K562 (cell line): Measurements from ENCODE around the gene PTRH1. TPM values are rescaled to one million over a fixed set of nuclear protein-coding genes. Genes with fewer than 3 reads are reported as not detected.
A peak's percentile ranks its signal among the peaks of the same experiment; 100 is the strongest.

Source experiments
- CCNT2 ChIP-seq: IDR thresholded peaks from 2 replicates; pipeline ENCODE4 v1.6.1; 2011; ENCODE audit warnings: borderline replicate concordance, low read depth, mild to moderate bottlenecking, moderate library complexity, mixed read lengths, low read length; ENCODE audit not compliant: insufficient read length; ENCODE audit errors: extremely low read depth
- CREB3L1 ChIP-seq: fragments of 450-650 bp; IDR thresholded peaks from 2 replicates; pipeline ENCODE4 v1.6.1; 2014; ENCODE audit warnings: low read depth, mild to moderate bottlenecking, moderate library complexity, borderline replicate concordance
- CREBBP ChIP-seq: IDR thresholded peaks from one replicate; pipeline ENCODE4 v1.6.1; 2012; ENCODE audit warnings: low read depth, mild to moderate bottlenecking, control low read depth, inconsistent platforms, low read length
- E2F8 ChIP-seq: fragments of 450-650 bp; IDR thresholded peaks from 2 replicates; pipeline ENCODE4 v1.7.1; 2018; ENCODE audit warnings: mild to moderate bottlenecking, low read depth; ENCODE audit not compliant: partially characterized antibody
- HNRNPUL1 ChIP-seq: fragments of 200-400 bp; formaldehyde crosslinking; IDR thresholded peaks from 2 replicates; pipeline ENCODE4 v1.6.1; 2017; ENCODE audit warnings: low read length
- MAFG ChIP-seq: fragments of 450-650 bp; conservative IDR thresholded peaks from 2 replicates; pipeline ENCODE4 v1.6.1; 2016; ENCODE audit warnings: missing genetic modification characterization, missing compliant biosample characterization
- PHF8 ChIP-seq: fragments of 200-600 bp; sonication (generic); IDR thresholded peaks from 2 replicates; pipeline ENCODE4 v1.6.1; 2012; ENCODE audit warnings: mixed run types, mild to moderate bottlenecking, inconsistent platforms, low read length, moderate library complexity, borderline replicate concordance
- POLR2AphosphoS5 ChIP-seq: IDR thresholded peaks from 2 replicates; pipeline ENCODE4 v1.6.1; 2011; ENCODE audit warnings: mild to moderate bottlenecking, low read depth, low read length, moderate library complexity; ENCODE audit not compliant: control insufficient read depth, insufficient read depth
- REST ChIP-seq, 2 experiments: fragments of 450-650 bp; formaldehyde crosslinking in 1 of 2; IDR thresholded peaks; 2 replicates each; pipeline versions ENCODE4 v1.4.0 to v1.6.1; 2014 to 2020; ENCODE audit warnings: mild to moderate bottlenecking in 2 of 2, borderline replicate concordance in 1 of 2, low read depth in 1 of 2
- SMAD4 ChIP-seq: fragments of 250-450 bp; sonication (Bioruptor Pico); conservative IDR thresholded peaks from 2 replicates; pipeline ENCODE4 v1.8.0; 2021; ENCODE audit warnings: inconsistent platforms, mild to moderate bottlenecking, moderate library complexity
- TFAM ChIP-seq: fragments of 250-450 bp; sonication (Bioruptor Pico); conservative IDR thresholded peaks from 2 replicates; pipeline ENCODE4 v1.5.0; 2021; ENCODE audit warnings: mild to moderate bottlenecking, moderate library complexity
- ZBTB17 ChIP-seq: fragments of 450-650 bp; formaldehyde crosslinking; IDR thresholded peaks from 2 replicates; pipeline ENCODE4 v1.4.0; 2020; ENCODE audit warnings: mild to moderate bottlenecking
- ZNF133 ChIP-seq: fragments of 250-450 bp; sonication (Bioruptor Pico); IDR thresholded peaks from 2 replicates; pipeline ENCODE4 v1.4.0; 2020; ENCODE audit warnings: mild to moderate bottlenecking
- ZNF174 ChIP-seq: fragments of 250-450 bp; sonication (Bioruptor Pico); IDR thresholded peaks from 2 replicates; pipeline ENCODE4 v1.4.0; 2020; ENCODE audit warnings: mild to moderate bottlenecking
- ZNF668 ChIP-seq: fragments of 250-450 bp; sonication (Bioruptor Pico); IDR thresholded peaks from 2 replicates; pipeline ENCODE4 v1.8.0; 2022; ENCODE audit warnings: mild to moderate bottlenecking, inconsistent platforms
- polyA plus RNA-seq, 8 experiments: library from polyadenylated mRNA; depleted of rRNA in 4 of 8; stranded (reverse) in 5 of 8; unstranded in 3 of 8; fragments of >200 nt; fragmentation: Nextera tagmentation in 2 of 8; fragmentation: Illumina TruSeq in 1 of 8; extraction: Ambion mirVana in 2 of 8; extraction: Trizol in 1 of 8; gene quantifications; 2 replicates each; pipeline versions ENCODE4 v1.2.1 to v1.2.3, GENCODE V29; 2011 to 2014; ENCODE audit warnings: inconsistent platforms in 1 of 8, missing spikeins in 1 of 8
- total RNA-seq, 7 experiments: library from RNA; depleted of rRNA in 6 of 7; stranded (reverse); fragments of >200 nt in 6 of 7; fragmentation: Illumina TruSeq in 2 of 7; extraction: Trizol in 2 of 7; gene quantifications; 2 replicates each; pipeline versions ENCODE4 v1.2.1 to v1.2.3, GENCODE V29; 2011 to 2021; ENCODE audit warnings: low replicate concordance in 1 of 7

The PTRH1 gene
- total and polyA plus RNA-seq, 9 of the 15 experiments (the other 6 are each of a cell fraction or from before 2014, with no cell fraction given), result 0.63 to 43.1 (median 5.7) TPM

- no peak for TF ChIP-seq E2F8
- peak; percentile 76; the same call in 1 of the 2 replicates for TF ChIP-seq CREB3L1
- no peak for TF ChIP-seq TFAM (CRISPR knock-in tag)
- peak; percentile 85 for TF ChIP-seq ZNF668
- TF ChIP-seq POLR2AphosphoS5, result peak; percentile 65; the same call in 1 of the 2 replicates
- peak; percentile 79 for TF ChIP-seq ZBTB17 (CRISPR knock-in tag)
- peak; percentile 19 for TF ChIP-seq CCNT2
- no peak for TF ChIP-seq ZNF133 (CRISPR knock-in tag)
- peak; percentile 94 for TF ChIP-seq SMAD4 (CRISPR knock-in tag)
- TF ChIP-seq ZNF174 (CRISPR knock-in tag), result no peak
- no peak for TF ChIP-seq CREBBP
- TF ChIP-seq HNRNPUL1, result no peak
- TF ChIP-seq PHF8, result peak; percentile 77; the same call in 1 of the 2 replicates
- TF ChIP-seq MAFG (tag), result no peak
- TF ChIP-seq REST (IDR thresholded peaks at IDR 0.05; ENCODE audit: borderline replicate concordance), result no peak
- TF ChIP-seq REST (CRISPR knock-in tag; IDR thresholded peaks at IDR 0.05; ENCODE audit: low read depth), result peak; percentile 82
Measured at GRCh38 chr9:127698985-127699670, 16.3 kb downstream of the PTRH1 start (continued).
